Measurements from ENCODE around the gene SERPINA9. TPM values are rescaled to one million over a fixed set of nuclear protein-coding genes. Genes with fewer than 3 reads are reported as not detected.

Gene SERPINA9
- total RNA-seq, 2 donors from 2014 or later = not detected

GRCh38 chr14:94466706-94467370 is 9.2 kb downstream of the SERPINA9 start:
- Histone ChIP-seq H3K4me1 (no peaks in the 10 kb centered on the region), H3K36me3 (no peaks in the 10 kb centered on the region)

GRCh38 chr14:94465042-94465441 is 11.0 kb downstream of the SERPINA9 start:
- Histone ChIP-seq H3K27me3 (no peaks in the 10 kb centered on the region), H3K27ac (no peak overlapping the region), H3K36me3 (no peaks in the 10 kb centered on the region), H3K4me3 (no peak overlapping the region), H3K4me1 (no peaks in the 10 kb centered on the region), H3K9me3 (no peaks in the 10 kb centered on the region), H3K9ac (ENCODE audit: low read depth in 2 of 2, low read length in 2 of 2) (no peak overlapping the region)
- no peak for DNase-seq
- intact Hi-C loops (cut with DNase I) = no loop called here
- TF ChIP-seq CTCF (IDR thresholded peaks at IDR 0.05) = no peak

More at GRCh38 chr14:94466706-94467370, 9.2 kb downstream of the SERPINA9 start:
- no peak for TF ChIP-seq CTCF (IDR thresholded peaks at IDR 0.05)
- DNase-seq = no peak
- Histone ChIP-seq H3K4me3 (no peak overlapping the region), H3K27me3 (no peaks in the 10 kb centered on the region), H3K9me3 (no peaks in the 10 kb centered on the region), H3K9ac (ENCODE audit: low read depth in 2 of 2, low read length in 2 of 2) (no peak overlapping the region), H3K27ac (no peak overlapping the region)
- intact Hi-C loops (cut with DNase I) = no loop called here

- H3K27me3 ChIP-seq = no peaks in the 10 kb centered on the region
- no peak overlapping the region for H3K9ac ChIP-seq (ENCODE audit: low read depth in 2 of 2, low read length in 2 of 2)
- H3K4me1 ChIP-seq = no peaks in the 10 kb centered on the region
- H3K4me3 ChIP-seq = no peak overlapping the region
- DNase-seq = no peak
- intact Hi-C loops (cut with DNase I) = no loop called here
- no peak overlapping the region for H3K27ac ChIP-seq
- no peak for TF ChIP-seq CTCF (IDR thresholded peaks at IDR 0.05)
- no peaks in the 10 kb centered on the region for H3K36me3 ChIP-seq
- no peaks in the 10 kb centered on the region for H3K9me3 ChIP-seq
Observed at GRCh38 chr14:94464290-94464689, 11.7 kb downstream of the SERPINA9 start.

- no peak for TF ChIP-seq CTCF (IDR thresholded peaks at IDR 0.05)
- no peak for DNase-seq
- H3K36me3 ChIP-seq = no peaks in the 10 kb centered on the region
- H3K4me3 ChIP-seq = no peak overlapping the region
- H3K9ac ChIP-seq (ENCODE audit: low read depth in 2 of 2, low read length in 2 of 2) = no peak overlapping the region
- intact Hi-C loops (cut with DNase I) = no loop called here
- H3K4me1 ChIP-seq = no peaks in the 10 kb centered on the region
- H3K27me3 ChIP-seq = no peaks in the 10 kb centered on the region
- no peaks in the 10 kb centered on the region for H3K9me3 ChIP-seq
- H3K27ac ChIP-seq = no peak overlapping the region
Observed at GRCh38 chr14:94462763-94463572, 13.0 kb downstream of the SERPINA9 start.

- H3K36me3 ChIP-seq = no peaks in the 10 kb centered on the region
- H3K9ac ChIP-seq (ENCODE audit: low read depth in 2 of 2, low read length in 2 of 2) = no peak overlapping the region
- no peak for TF ChIP-seq CTCF (IDR thresholded peaks at IDR 0.05)
- no peak overlapping the region for H3K27ac ChIP-seq
- no peak overlapping the region for H3K4me3 ChIP-seq
- intact Hi-C loops (cut with DNase I) = no loop called here
- H3K27me3 ChIP-seq = no peaks in the 10 kb centered on the region
- no peaks in the 10 kb centered on the region for H3K4me1 ChIP-seq
- no peak for DNase-seq
- no peaks in the 10 kb centered on the region for H3K9me3 ChIP-seq
Observed at GRCh38 chr14:94462219-94462551, 13.8 kb downstream of the SERPINA9 start.
